SIG-M5 treated with dmso at 0.1 percent for 504 hours (cell line): ENCODE data around the gene XKR7.

Source experiments
- DNase-seq: peaks from one replicate; lab custom pipeline; 2025; ENCODE audit not compliant: unreplicated experiment; lab: John Stamatoyannopoulos, UW

The XKR7 gene

DNA sequence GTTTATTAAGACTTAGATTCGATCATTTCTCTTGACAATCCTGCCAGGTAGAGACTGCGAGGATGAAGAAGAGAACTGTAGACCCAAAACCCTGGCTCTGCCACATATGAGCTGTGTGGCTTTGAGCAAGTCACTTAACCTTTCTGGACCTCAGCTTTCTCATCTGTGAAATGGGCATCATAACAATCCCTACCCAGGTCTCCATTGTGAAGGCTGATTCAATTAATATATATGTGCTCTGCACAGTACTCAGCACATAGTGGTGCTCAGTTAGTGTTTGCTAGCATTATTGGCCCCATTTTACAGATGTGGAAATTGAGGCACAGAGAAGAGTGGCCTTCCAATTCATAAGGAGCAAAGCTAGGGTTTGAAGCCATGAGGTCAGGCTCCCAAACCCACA is 7.9 kb downstream of the XKR7 start:
- no peak for DNase-seq

- DNase-seq, result no peak
Measured at GRCh38 chr20:31977080-31977479, 9.1 kb downstream of the XKR7 start.

GRCh38 chr20:31979713-31980426 is 11.9 kb downstream of the XKR7 start:
- DNase-seq, result no peak

DNA sequence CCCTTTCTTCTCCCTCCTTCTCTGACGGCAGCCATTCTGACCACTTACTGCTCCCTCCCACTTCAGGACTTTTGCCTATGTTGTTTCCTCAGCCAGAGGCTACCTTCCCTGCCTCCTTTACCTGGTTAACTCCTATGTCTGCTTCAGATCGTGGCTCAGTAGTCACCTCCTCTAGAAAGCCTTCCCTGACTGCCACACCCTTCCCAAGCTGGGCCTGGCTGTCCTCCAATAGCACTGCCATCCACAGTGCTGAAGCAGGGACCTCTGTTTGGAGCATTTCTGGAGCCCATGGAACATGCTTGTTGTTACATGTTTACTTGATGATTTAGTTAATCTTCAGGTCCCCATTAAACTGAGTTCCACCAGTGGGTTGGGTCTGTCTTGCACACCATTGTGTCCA is 13.8 kb downstream of the XKR7 start:
- DNase-seq, result no peak

DNA sequence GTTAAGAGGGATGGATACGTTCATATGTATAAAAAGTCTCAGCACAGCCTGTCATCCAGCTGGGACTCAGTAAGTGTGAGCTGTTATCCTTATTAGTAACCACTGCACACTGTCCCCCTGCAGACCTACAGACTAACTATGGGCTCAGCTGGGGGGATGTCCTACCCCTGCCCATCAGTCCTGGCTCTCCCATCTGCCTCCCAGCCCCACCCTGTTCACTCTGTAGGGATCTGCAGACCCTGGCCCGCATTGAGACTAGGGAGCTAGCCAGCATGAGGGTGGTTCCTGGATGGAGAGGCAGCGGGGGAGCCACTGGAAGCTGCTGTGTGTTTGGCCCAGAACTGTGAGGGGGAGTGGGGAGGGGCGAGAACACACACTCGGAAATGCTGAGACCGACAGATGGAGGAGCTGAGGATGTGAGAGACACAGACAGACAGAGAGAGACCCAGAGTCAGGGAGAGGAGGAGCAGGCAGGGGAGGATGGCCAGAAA is 17.1 kb downstream of the XKR7 start:
- DNase-seq, result no peak

DNA sequence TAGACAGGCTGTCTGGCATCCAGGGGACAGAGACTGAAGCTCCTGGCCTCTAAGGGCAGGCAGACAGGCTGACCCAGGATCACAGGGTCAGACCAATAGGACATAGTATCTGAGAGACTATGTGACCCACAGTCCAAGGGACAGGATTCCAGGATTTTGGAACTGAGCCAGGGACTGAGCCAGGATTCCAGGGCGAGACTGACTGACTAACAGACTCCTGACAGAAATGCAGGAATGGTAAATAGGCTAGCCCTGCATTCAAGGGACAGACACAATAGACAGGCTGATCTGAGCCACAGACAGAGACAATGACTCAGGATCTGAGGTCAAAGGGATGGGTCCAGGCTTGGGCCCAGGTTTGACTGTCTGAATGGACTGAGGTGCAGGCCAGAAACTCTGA is 19.8 kb downstream of the XKR7 start:
- no peak for DNase-seq

DNA sequence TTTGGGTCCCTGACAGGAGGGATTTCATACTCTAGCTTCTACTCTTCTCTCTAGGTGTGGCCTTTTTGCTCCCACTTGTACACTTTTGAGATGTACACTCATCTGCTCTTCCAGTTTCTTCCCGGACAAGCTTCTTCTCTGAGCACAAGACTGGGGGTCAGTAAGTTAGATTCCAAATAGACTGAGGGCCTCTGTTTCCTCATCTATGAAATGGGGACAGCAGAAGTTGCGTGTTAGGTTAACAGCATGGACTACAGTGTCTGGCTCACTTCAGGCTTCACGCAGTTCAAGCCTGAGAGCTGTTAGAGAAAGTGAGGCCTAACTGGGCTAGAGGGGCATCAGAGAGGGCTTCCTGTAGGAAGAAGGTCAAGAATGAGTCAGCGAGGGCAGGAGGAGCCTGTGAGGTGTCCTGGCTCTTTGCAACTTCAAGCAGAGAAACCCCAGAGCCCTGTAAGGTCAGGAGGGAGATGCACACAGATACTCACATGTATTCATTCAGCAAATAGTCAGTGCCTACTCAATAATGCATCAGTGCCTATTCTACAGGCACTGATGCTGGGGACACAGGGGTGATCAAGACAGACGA is 20.6 kb downstream of the XKR7 start:
- DNase-seq, result no peak

GRCh38 chr20:31989030-31989645 is 21.2 kb downstream of the XKR7 start:
- DNase-seq, result no peak

- DNase-seq, result no peak
Measured at GRCh38 chr20:31990641-31991338, 22.8 kb downstream of the XKR7 start.

DNA sequence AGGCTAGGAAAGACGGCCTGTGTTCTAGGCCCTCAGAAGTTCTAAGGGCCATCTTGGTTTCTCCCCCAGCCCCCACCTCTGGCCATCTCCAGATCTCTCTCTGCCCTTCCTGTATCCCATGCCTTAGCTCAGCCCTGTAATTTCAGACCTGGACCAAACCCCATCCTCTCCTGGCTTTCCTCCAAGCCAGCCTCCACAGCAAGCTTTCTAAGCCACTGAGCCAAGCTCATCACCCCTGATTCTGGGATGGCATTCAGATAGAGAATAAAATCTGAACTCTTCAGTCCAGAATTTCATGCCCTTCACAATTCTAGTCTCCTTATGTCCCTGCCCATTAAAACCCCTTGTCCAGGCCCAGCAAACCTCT is 23.4 kb downstream of the XKR7 start:
- DNase-seq, result no peak

- no peak for DNase-seq
Measured at GRCh38 chr20:31992086-31992485, 24.1 kb downstream of the XKR7 start.

DNA sequence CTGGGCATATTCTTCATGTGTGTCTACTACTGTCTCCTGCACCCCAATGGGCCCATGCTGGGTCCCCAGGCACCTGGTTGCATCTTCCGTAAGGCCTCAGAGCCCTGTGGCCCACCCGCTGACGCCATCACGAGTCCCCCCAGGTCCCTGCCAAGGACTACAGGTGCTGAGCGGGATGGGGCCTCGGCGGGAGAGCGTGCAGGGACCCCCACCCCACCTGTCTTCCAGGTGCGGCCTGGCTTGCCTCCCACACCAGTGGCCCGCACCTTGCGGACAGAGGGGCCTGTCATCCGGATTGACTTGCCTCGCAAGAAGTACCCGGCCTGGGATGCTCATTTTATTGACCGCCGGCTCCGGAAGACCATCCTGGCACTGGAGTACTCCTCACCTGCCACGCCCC is 29.0 kb downstream of the XKR7 start:
- no peak for DNase-seq

- no peak for DNase-seq
Measured at GRCh38 chr20:31998246-31998645, 30.3 kb downstream of the XKR7 start.

DNA sequence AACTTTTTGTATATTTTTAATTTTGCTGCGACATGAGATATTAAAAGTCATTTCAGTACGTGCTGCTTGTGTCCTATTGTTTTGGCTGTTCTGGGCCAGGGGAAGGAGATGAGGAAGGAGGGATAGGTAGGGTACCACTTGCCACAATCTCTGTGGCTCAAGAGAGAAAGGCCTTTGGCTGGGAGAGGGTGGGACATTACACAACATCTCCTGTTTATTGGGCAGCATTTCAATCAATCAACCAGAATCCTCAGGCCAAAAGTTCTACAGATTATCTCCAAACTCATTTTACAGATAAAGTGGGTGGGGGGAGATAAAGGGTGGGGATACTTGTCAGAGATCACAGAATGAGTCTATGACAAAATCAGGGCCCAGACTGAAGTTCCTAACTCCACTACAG is 35.4 kb downstream of the XKR7 start:
- no peak for DNase-seq

DNA sequence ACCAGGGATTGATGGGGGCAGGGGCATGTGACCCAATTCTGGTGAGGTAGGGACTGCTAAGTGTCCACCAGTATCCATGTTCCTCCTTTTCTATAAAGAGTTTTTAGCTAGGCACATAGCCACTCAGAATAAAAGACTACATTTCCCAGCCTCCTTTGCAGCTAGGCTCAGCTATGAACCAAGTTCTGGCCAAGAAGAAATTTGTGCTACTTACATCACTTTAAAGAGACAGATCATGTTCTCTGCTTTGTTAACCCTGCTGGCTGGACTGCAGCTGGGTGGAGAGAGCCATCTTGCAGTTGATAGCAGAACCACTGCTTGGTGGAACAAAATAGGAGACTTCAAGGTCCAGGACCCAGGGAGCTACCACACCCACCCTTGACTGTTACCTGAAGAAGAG is 37.0 kb downstream of the XKR7 start:
- peak; percentile 31 for DNase-seq

- no peak for DNase-seq
Measured at GRCh38 chr20:32006053-32006452, 38.1 kb downstream of the XKR7 start.

DNA sequence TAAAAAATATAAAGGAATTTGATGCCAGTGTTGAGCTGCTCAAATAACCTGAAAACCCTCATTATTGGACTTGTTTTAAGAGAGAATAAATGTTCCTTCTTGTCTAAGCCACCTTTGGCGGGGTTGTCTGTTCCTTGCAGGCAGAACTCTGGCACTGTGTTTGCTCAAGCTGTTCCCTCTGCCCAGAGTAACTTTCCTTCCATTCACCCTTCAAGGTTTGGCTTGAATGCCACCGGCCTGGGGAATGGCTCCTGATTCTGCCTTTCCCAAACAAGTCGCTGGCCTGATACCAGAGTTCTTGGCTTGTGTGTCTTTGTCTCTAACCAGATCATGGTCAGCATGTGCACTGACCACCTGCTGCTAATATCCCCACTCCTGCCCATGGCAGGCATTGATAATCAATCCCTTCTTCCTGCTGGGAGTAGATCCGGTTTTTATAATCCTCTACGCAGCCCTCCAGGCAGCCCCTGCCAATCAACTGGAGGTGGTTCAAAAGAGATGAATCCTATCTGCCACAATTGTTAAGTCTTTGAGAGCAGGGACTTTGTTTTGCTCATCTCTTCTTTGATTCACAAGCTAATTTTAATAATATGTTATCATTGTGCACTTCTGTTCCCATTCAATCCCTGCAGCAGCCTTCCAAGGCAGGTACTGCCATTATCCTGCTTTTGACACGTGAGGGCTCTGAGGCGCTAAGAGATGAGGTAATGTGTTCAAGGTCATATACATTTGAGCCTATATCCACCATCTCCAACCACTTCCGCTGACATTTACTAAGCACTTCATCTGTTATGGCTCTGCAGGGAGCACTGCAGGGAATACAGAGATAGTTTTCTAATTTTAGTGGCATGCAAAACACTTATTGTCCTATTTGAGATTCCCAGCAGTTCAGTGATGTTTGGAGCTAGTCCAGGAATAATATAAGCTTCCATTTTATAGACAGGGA is 39.2 kb downstream of the XKR7 start:
- DNase-seq, result no peak

DNA sequence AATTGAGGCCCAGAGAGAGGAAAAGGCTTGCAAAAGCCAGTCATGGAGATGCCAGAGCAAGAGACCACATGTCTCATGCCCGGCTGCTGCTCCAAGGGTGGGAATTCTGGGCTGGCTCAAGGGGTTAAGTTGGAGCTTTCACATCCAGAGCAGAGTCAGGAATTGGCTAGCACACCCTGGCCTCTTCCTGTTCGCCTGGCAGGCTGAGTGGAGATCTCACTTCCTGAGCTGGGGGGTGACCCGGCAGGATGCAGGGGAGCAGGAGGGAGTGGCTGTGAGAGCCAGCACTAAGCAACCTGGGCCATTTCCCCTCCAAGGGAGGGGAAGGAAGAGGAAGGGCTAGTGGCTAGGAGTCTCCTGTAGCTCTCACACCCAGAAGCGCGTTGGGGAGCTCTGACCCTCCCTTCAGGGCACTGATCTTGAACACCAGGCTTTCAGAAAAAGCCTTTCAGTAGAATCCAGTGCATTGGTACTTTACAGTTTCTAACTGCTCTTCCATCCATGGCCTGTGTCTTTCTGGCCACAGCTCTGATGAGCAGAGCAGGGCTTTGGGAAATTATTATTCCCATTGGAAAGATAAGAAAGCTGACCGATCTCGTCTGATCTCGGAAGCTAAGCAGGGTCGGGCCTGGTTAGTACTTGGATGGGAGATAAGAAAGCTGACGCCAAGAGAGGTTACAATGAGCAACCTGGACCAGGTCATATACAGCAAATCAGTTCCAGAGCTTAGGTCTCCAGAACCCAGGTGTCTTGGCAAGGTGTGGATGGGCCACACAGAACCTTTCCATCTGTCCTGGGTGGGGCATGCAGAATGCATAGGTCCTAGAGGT is 40.1 kb downstream of the XKR7 start:
- no peak for DNase-seq

GRCh38 chr20:32009564-32009963 is 41.6 kb downstream of the XKR7 start:
- DNase-seq, result no peak

- no peak for DNase-seq
Measured at GRCh38 chr20:32010101-32010500, 42.1 kb downstream of the XKR7 start, which contains the start of gene CCM2L. Gene CCM2L, plus strand, starts transcription at chr20:32010438. Its CDS starts 17 bp downstream, at chr20:32010455.
